NCI-H1694 (cell line): Measurements from ENCODE around the gene THSD4.
"Not testable (repeated sequence)": the region's sequence is repeated elsewhere in the genome, so short reads cannot be mapped to it uniquely, and the experiment has no call there.

Experiments
- DNase-seq: peaks from one replicate; lab custom pipeline; 2025; lab: John Stamatoyannopoulos, UW

The THSD4 gene

GRCh38 chr15:71261418-71261817, 146.1 kb downstream of the THSD4 start:
- no peak for DNase-seq

GRCh38 chr15:71261909-71262308, 146.6 kb downstream of the THSD4 start:
- DNase-seq: no peak

DNA sequence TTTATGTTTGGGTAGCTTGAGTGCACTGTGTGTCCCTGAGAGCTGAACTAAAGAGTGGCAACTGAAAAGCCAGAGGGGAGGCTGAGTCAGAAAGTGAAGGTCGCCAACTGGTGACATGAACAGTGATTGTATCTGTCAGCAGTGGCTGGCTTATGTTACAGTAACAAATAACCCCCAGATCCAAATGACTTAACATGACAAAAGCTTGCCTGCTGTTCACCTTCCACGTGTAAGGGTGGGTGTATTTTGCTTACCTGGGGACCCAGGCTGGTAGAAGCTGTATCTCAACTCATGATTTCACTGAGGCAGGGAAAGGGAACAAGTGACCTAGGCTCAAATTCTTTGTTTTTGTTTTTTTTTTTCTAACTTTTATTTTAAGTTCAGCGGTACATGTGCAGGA, 147.3 kb downstream of the THSD4 start:
- DNase-seq: no peak

DNA sequence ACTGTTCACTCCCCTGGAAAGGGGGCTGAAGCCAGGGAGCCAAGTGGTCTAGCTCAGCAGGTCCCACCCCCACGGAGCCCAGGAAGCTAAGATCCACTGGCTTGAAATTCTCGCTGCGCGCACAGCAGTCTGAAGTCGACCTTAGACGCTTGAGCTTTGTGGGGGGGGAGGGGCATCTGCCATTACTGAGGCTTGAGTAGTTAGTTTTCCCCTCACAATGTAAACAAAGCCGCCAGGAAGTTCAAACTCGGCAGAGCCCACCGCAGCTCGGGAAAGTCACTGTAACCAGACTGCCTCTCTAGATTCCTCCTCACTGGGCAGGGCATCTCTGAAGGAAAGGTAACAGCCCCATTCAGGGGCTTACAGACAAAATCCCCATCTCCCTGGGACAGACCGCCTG, 150.3 kb downstream of the THSD4 start:
- DNase-seq: not testable (repeated sequence)

DNA sequence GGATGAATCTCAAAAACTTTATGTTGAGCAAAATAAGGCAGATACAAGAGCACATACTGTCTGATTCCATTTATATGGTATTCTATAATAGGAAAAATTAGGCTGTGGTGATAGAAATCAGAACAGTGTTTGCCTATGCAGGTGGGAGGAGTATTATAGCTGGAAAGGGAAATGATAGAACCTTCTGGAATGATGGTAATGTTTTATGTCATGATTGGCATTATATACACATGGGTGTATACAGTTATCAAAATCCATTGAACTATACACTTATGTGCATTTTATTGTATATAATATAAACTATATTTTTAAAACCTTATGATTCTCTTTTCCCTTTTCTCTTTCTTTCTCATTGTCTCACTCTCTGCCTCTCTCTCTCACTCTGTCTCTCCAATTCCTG, 156.1 kb downstream of the THSD4 start:
- DNase-seq: no peak

GRCh38 chr15:71272932-71273331, 157.7 kb downstream of the THSD4 start:
- DNase-seq: no peak

DNA sequence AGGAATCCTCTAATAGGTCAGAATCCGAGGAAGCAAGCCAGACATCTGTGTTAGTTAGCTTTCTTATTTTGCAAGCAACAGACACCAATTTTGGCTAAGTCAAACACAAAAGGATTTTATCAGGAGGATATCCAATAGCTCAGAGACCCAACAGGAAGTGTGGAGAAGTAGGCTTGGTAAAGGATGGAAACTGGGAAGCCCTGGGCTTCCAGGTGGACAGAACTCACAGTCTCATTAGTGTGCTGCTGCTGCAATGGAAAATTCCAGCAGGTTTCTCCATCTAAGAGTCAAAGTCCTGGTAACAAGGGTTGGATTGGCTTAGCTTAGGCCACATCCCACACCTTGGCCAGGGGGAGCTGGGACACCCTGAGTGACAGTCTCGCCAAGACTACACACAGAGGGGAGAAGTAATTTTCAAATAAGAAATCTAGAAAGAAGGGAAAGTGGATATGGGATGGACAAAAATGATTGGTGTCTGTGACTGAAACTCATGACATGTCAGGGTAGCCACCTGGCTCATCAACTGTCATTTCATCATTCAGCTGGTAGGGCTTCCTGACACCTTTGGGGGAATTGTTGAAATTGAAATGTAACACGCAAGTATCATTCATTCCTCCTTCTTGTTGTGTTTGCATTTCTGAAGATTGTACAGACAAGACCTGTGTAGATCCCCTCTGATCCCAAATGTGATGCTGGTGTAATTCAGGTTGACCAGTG, 158.6 kb downstream of the THSD4 start:
- DNase-seq: no peak

GRCh38 chr15:71274448-71274798, 159.2 kb downstream of the THSD4 start:
- no peak for DNase-seq

DNA sequence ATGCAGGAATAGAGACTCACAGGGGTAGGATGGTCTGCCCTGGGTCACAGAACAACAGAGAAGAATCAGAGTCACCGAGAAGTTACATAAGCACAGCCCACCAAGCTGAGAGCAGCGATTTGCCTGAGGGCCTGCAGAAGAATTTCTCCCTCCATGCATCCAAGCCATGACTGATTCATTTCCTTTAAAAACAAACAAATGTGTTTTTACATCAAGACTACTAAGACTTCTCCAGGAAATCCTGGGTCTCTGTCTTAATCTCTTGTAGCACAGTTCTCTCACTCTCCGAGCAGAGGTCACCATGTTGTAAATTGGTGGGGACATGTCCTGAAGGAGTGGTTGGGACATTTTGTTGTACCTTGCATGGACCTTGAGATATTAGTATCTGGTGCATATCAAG, 159.8 kb downstream of the THSD4 start:
- no peak for DNase-seq

- DNase-seq: no peak
Observed at GRCh38 chr15:71275566-71276335, 160.5 kb downstream of the THSD4 start.

DNA sequence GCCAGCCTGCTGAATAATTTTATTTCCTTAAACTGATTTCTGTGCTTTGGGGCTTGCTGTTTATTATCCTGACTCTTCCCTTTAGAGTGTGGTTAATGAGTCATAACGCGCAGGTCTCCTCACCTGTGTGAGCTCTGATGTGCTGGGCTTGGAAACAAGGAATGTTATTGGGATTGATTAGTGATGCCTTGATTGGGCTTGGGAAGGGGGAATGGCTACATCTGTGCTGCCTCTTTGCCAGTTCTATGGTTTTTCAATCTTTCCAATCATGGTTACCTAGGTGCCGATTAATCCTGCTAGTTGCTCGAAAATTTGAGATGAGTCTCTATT, 161.0 kb downstream of the THSD4 start:
- no peak for DNase-seq

GRCh38 chr15:71278989-71279756, 163.9 kb downstream of the THSD4 start:
- no peak for DNase-seq

GRCh38 chr15:71279757-71280141, 164.5 kb downstream of the THSD4 start:
- no peak for DNase-seq

GRCh38 chr15:71280206-71280605, 164.9 kb downstream of the THSD4 start:
- DNase-seq: no peak

DNA sequence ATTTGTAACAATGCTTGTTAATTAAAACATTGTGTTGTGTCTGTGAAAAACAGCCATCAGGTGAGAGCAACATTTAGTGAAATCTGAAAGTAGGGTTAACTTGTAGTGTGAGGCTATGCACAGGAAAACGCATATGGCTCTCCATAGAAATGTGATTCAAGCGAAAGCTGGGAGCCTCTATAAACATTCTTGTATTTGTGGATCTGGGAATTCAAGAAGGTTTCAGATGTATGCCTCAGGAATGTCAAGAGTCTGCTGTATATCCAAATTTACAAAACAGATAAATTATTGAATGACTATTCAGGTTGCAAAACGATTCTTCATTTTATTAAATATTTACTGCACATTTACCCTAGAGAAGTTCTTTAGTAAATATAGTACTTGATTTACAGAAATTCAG, 166.0 kb downstream of the THSD4 start:
- DNase-seq: no peak

- no peak for DNase-seq
Observed at GRCh38 chr15:71282076-71282475, 166.8 kb downstream of the THSD4 start.

GRCh38 chr15:71288348-71288955, 173.2 kb downstream of the THSD4 start:
- DNase-seq: no peak

DNA sequence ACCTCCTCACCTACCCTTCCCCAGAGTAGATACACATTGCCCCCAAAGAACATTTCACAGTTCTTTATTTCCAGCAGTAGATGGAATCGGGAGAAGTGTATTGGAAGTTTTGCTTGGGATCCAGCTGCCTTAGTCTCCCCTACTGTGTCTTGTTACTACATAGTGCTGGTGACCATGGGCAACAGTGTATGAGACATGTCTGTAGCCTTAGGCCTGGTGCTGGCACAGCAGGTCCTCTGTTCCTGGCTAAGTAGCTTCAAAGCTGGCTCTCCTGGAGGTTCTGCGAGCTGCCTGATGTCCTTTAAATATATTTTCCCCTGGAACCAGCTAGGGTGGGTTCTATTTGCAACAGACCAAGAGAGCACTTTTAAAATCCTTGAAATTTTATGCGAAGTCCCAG, 174.7 kb downstream of the THSD4 start:
- DNase-seq: no peak

GRCh38 chr15:71290881-71291635, 175.8 kb downstream of the THSD4 start:
- no peak for DNase-seq

DNA sequence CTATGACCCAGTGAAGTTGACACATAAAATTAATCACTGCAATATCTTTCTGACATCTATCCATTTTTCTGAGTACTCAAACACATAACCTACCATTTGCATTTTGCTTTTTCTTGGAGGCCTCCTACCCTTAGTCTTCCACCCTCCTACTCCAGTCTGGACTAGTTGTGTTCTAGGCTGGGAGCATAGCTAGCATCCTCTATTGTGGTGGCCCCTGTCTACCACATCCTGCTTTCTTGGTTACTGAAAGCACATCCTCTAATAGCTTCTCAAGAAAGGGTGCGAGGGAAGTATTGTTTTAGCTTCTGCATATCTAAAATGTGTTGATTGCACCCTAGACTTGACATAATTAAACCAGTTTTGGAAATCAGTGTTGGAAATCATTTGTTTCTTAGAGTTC, 176.5 kb downstream of the THSD4 start:
- no peak for DNase-seq

DNA sequence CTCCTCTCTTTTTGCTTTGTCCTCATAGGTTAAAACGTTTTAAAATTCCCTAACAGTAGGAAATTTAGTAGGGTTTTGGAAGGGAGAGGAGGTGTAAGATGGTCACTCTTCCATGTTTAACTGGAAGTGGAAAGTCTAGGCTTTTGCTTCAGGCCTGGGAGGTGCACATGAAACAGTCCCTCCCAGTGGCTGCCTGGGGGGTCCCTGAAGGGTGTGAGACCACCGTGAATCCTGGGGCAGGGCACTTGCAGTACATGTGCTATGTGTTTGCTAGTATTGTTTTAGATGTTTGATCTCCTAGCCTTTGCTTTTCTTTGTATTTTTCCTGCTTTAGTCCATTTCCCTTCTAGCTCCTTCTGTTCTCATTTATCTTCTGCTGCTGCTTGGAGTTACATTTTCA, 178.5 kb downstream of the THSD4 start:
- no peak for DNase-seq
